Measurements from ENCODE around the gene ADAM23. TPM values are rescaled to one million over a fixed set of nuclear protein-coding genes. Genes with fewer than 3 reads are reported as not detected.

Gene ADAM23
- total RNA-seq, 2 donors from 2014 or later: 4.5 to 6.4 TPM

GRCh38 chr2:206626108-206626507 lies 182.8 kb downstream of the ADAM23 start:
- Histone ChIP-seq H3K27ac (no peak overlapping the region), H3K36me3 (no peaks in the 10 kb centered on the region), H3K4me3 (no peak overlapping the region), H3K4me1 (ENCODE audit: control insufficient read depth in 1 of 2, low read depth in 2 of 2) (no peaks in the 10 kb centered on the region), H3K27me3 (replicated peaks; ENCODE audit: insufficient read depth) (no peaks in the 10 kb centered on the region), H3K9me3 (no peaks in the 10 kb centered on the region)
- DNase-seq (ENCODE audit: low spot score): no peak
- ATAC-seq (ENCODE audit: insufficient number of reproducible peaks, low FRiP score, low read depth): no peak
- no peak for TF ChIP-seq CTCF (IDR thresholded peaks at IDR 0.05)

- Histone ChIP-seq H3K4me1 (ENCODE audit: control insufficient read depth in 1 of 2, low read depth in 2 of 2) (no peaks in the 10 kb centered on the region), H3K36me3 (no peaks in the 10 kb centered on the region), H3K27me3 (replicated peaks; ENCODE audit: insufficient read depth) (no peaks in the 10 kb centered on the region), H3K9me3 (no peaks in the 10 kb centered on the region), H3K27ac (no peak overlapping the region), H3K4me3 (no peak overlapping the region)
- TF ChIP-seq CTCF (IDR thresholded peaks at IDR 0.05): no peak
- DNase-seq (ENCODE audit: low spot score) (no peak), ATAC-seq (ENCODE audit: insufficient number of reproducible peaks, low FRiP score, low read depth) (no peak)
These were observed 184.3 kb downstream of the ADAM23 start for GRCh38 chr2:206627632-206628031.

GRCh38 chr2:206631340-206631739 lies 188.0 kb downstream of the ADAM23 start:
- H3K27me3 ChIP-seq (replicated peaks; ENCODE audit: insufficient read depth): no peaks in the 10 kb centered on the region
- no peaks in the 10 kb centered on the region for H3K4me1 ChIP-seq (ENCODE audit: control insufficient read depth in 1 of 2, low read depth in 2 of 2)
- H3K4me3 ChIP-seq: no peak overlapping the region
- no peaks in the 10 kb centered on the region for H3K9me3 ChIP-seq
- H3K36me3 ChIP-seq: no peaks in the 10 kb centered on the region
- no peak overlapping the region for H3K27ac ChIP-seq
- ATAC-seq (ENCODE audit: insufficient number of reproducible peaks, low FRiP score, low read depth): no peak
- TF ChIP-seq CTCF (IDR thresholded peaks at IDR 0.05): no peak
- DNase-seq (ENCODE audit: low spot score): no peak

- Histone ChIP-seq H3K9me3 (no peaks in the 10 kb centered on the region), H3K4me3 (no peak overlapping the region), H3K36me3 (no peaks in the 10 kb centered on the region), H3K27me3 (replicated peaks; ENCODE audit: insufficient read depth) (no peaks in the 10 kb centered on the region), H3K27ac (no peak overlapping the region), H3K4me1 (ENCODE audit: control insufficient read depth in 1 of 2, low read depth in 2 of 2) (no peaks in the 10 kb centered on the region)
- no peak for TF ChIP-seq CTCF (IDR thresholded peaks at IDR 0.05)
- no peak for ATAC-seq (ENCODE audit: insufficient number of reproducible peaks, low FRiP score, low read depth)
- DNase-seq (ENCODE audit: low spot score): no peak
These were observed 191.7 kb downstream of the ADAM23 start for GRCh38 chr2:206635015-206635414.

GRCh38 chr2:206639636-206640035 lies 196.3 kb downstream of the ADAM23 start:
- no peak for ATAC-seq (ENCODE audit: insufficient number of reproducible peaks, low FRiP score, low read depth)

More at GRCh38 chr2:206639636-206640035, 196.3 kb downstream of the ADAM23 start:
- no peak for DNase-seq (ENCODE audit: low spot score)
- no peak overlapping the region for H3K27ac ChIP-seq
- no peak for TF ChIP-seq CTCF (IDR thresholded peaks at IDR 0.05)
- no peak overlapping the region for H3K4me3 ChIP-seq
- no peaks in the 10 kb centered on the region for H3K27me3 ChIP-seq (replicated peaks; ENCODE audit: insufficient read depth)
- no peaks in the 10 kb centered on the region for H3K36me3 ChIP-seq
- no peaks in the 10 kb centered on the region for H3K4me1 ChIP-seq (ENCODE audit: control insufficient read depth in 1 of 2, low read depth in 2 of 2)
- no peaks in the 10 kb centered on the region for H3K9me3 ChIP-seq

All from thoracic aorta (tissue), 2 donors.